ENCODE results near the gene PPFIA2.
A peak's percentile ranks its signal among the peaks of the same experiment; 100 is the strongest.

PPFIA2 gene

GRCh38 chr12:81253360-81253759, 505.8 kb downstream of the PPFIA2 start:
- H3K4me3 ChIP-seq (ENCODE audit: low read depth, low read length): no peak overlapping the region
- DNase-seq (ENCODE audit: low read depth): no peak
- no peak for TF ChIP-seq CTCF (conservative IDR thresholded peaks at IDR 0.05; ENCODE audit: low read depth, low read length)

GRCh38 chr12:81252228-81252627, 506.9 kb downstream of the PPFIA2 start:
- DNase-seq (ENCODE audit: low read depth): no peak
- no peak overlapping the region for H3K4me3 ChIP-seq (ENCODE audit: low read depth, low read length)
- TF ChIP-seq CTCF (conservative IDR thresholded peaks at IDR 0.05; ENCODE audit: low read depth, low read length): no peak

GRCh38 chr12:81249976-81250375, 509.2 kb downstream of the PPFIA2 start:
- no peak for TF ChIP-seq CTCF (conservative IDR thresholded peaks at IDR 0.05; ENCODE audit: low read depth, low read length)
- no peak for DNase-seq (ENCODE audit: low read depth)
- H3K4me3 ChIP-seq (ENCODE audit: low read depth, low read length): no peak overlapping the region

GRCh38 chr12:81245907-81246570, 513.1 kb downstream of the PPFIA2 start:
- peak; percentile 41 for DNase-seq (ENCODE audit: low read depth)
- no peak overlapping the region for H3K4me3 ChIP-seq (ENCODE audit: low read depth, low read length)
- no peak for TF ChIP-seq CTCF (conservative IDR thresholded peaks at IDR 0.05; ENCODE audit: low read depth, low read length)

- no peak overlapping the region for H3K4me3 ChIP-seq (ENCODE audit: low read depth, low read length)
Measured at GRCh38 chr12:81245458-81245857, 513.7 kb downstream of the PPFIA2 start.

GRCh38 chr12:81231574-81232368, 527.4 kb downstream of the PPFIA2 start:
- no peak for DNase-seq (ENCODE audit: low read depth)
- no peak for TF ChIP-seq CTCF (conservative IDR thresholded peaks at IDR 0.05; ENCODE audit: low read depth, low read length)
- no peak overlapping the region for H3K4me3 ChIP-seq (ENCODE audit: low read depth, low read length)

More at GRCh38 chr12:81245458-81245857, 513.7 kb downstream of the PPFIA2 start:
- no peak for TF ChIP-seq CTCF (conservative IDR thresholded peaks at IDR 0.05; ENCODE audit: low read depth, low read length)
- no peak for DNase-seq (ENCODE audit: low read depth)

Measured in choroid plexus epithelial cell (primary cell).